T-helper 17 cell (primary cell): ENCODE data around the gene TM9SF2. TPM values are rescaled to one million over a fixed set of nuclear protein-coding genes. Genes with fewer than 3 reads are reported as not detected.

ENCODE experiments used
- ATAC-seq: fragments of 150-1000 bp; cut with Tn5 transposase; 2 replicates; pipeline ENCODE4 v1.10.0; 2021; ENCODE audit warnings: mild to moderate bottlenecking, moderate library complexity
- DNase-seq, 3 donors: peaks; one replicate each; pipeline versions ENCODE4 v3.0.0 to v3.0.0-alpha.2; 2020 to 2021
- H3K9me3 ChIP-seq: one replicate; pipeline ENCODE4 v1.7.0; 2013; ENCODE audit warnings: low read length, mild to moderate bottlenecking; ENCODE audit not compliant: control insufficient read depth, poor library complexity, severe bottlenecking
- H3K27ac Mint-ChIP-seq: one replicate; pipeline ENCODE4 v1.8.0; 2022; ENCODE audit warnings: mild to moderate bottlenecking, moderate library complexity, mixed read lengths
- H3K27me3 Mint-ChIP-seq: one replicate; pipeline ENCODE4 v1.8.0; 2022; ENCODE audit warnings: mixed read lengths
- H3K36me3 Mint-ChIP-seq: one replicate; pipeline ENCODE4 v1.8.0; 2022; ENCODE audit warnings: low read depth, mixed read lengths
- H3K4me1 Mint-ChIP-seq: one replicate; pipeline ENCODE4 v1.8.0; 2022; ENCODE audit warnings: mild to moderate bottlenecking, mixed read lengths
- H3K4me3 Mint-ChIP-seq: one replicate; pipeline ENCODE4 v1.8.0; 2022; ENCODE audit warnings: mild to moderate bottlenecking, moderate library complexity, mixed read lengths
- total RNA-seq, 4 donors: library from RNA in 2 of 4; stranded (reverse) in 2 of 4; gene quantifications; one replicate each; pipeline ENCODE4 v1.2.3 and lab custom pipeline; 2022 to 2026

The TM9SF2 gene
- total RNA-seq, 2 donors from 2014 or later: 42.4 to 50.7 TPM

DNA sequence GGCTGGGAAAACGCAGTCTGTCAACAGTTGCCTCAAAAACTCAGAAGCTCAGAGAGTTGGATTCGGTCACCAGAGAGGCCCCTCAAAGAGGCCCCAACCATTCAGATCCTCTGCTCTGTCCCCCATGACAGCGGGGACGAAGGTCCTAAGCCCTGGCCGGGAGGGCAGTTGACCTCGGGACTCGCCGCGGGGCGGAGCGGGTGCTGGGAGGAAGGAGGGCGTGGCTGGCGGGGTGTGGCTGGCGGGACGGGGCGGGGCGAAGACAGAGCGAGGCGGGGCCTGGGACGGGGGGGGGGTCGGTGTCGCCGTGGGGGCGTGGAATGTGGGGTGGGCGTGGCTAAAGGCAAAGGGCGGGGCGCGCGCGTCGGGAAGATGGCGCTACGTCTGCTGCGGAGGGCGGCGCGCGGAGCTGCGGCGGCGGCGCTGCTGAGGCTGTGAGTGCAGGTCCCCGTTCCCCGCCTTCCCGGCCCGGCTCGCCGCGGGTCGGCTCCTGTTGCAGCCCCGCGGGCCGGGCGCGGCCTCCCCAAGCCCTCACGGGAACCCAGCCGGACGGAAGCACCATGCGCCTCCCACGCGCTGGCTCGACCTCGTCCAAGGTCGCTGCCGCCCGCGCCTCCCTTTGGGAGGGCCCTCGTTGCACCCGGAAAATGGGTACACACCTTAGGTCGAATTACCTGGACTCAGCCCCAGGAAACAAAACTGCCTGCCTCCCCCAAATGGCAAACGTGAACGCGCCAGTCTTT is 105.2 kb downstream of the TM9SF2 start, which contains the start of gene CLYBL:
CLYBL (plus strand) TSS at position 367 of the 743 bp plus-strand sequence.
- peak; percentile 91 for ATAC-seq
- no peaks in the 10 kb centered on the region for H3K27me3 Mint-ChIP-seq
- peaks cover 30% of the 10 kb centered on the region for H3K4me1 Mint-ChIP-seq

DNA sequence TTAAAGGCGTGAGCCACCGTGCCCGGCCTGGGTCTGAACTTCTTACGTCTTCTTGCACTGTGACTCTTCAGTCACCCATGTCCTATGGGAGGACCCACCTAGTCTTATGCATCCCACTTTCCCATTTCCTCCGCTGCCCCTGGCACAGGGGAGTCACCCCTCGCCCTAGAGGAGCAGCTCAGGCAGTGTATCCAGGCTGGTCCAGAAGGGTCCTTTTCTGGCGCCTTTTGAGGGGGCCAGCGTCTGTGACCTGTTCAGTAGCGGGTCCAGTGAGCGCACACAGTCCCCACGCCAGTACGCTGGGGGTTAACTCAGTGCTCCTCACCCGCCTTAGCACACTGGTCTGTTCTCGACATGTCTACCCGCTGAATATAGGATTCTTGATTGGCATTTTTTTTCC is 107.1 kb downstream of the TM9SF2 start:
- Mint-ChIP-seq H3K27ac (peak overlapping the region; percentile 10), H3K4me3 (peak overlapping the region; percentile 63), H3K4me1 (peaks cover 28% of the 10 kb centered on the region), H3K36me3 (no peaks in the 10 kb centered on the region), H3K27me3 (no peaks in the 10 kb centered on the region)
- DNase-seq (no peak), ATAC-seq (no peak)
- H3K9me3 ChIP-seq: no peaks in the 10 kb centered on the region

More for the DNA sequence above, 105.2 kb downstream of the TM9SF2 start, which contains the start of gene CLYBL:
- Mint-ChIP-seq H3K27ac (peak within 1 kb of the TSS; percentile 72), H3K4me3 (peak within 1 kb of the TSS; percentile 86), H3K36me3 (no peaks in the 10 kb centered on the region)
- no peaks in the 10 kb centered on the region for H3K9me3 ChIP-seq
- DNase-seq: peak; percentile 84 to 91 (median 89)

DNA sequence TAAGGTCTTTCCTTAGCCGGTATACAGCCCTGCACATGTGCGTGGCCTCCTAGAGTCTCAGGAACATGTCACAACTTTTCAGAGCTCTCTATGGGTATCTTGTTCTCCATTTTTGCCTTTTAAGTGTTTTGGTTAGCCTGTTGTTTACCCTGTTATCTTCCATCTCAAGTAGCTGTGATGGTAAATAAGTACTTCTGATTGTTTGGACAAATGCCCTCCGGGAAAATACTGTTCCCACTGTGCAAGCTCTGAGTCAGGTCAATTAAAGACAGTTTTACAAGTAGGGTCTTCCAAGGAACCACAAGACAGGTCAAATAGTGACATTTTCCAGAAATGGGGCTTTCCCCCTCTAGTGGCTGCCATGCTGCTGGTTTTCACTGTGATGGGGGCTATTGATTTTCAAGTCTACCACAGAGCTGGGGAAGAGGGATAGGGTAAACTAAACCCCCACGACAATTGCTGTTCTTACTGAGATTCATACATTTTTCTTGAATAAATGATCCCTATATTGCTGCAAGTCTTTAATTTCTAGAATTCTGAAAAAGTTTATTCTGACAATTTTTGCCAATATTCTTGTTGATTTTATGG is 109.5 kb downstream of the TM9SF2 start:
- H3K9me3 ChIP-seq: no peaks in the 10 kb centered on the region
- no peak overlapping the region for H3K27ac Mint-ChIP-seq
- no peaks in the 10 kb centered on the region for H3K27me3 Mint-ChIP-seq
- no peak for ATAC-seq
- H3K4me1 Mint-ChIP-seq: peaks cover 31% of the 10 kb centered on the region
- DNase-seq: no peak
- no peaks in the 10 kb centered on the region for H3K36me3 Mint-ChIP-seq
- no peak overlapping the region for H3K4me3 Mint-ChIP-seq

Other genes starting within 250 kb of the TM9SF2 start
- 10 to 100 TPM; 10.1 to 13.6 TPM for gene GPR18, start 243.1 kb upstream of the TM9SF2 start, total RNA-seq
- 100 to 1,000 TPM; 249 to 322 TPM for gene GPR183, start 194.1 kb upstream of the TM9SF2 start, total RNA-seq
- 10 to 100 TPM; 12.8 to 14.5 TPM for gene CLYBL, start 105.2 kb downstream of the TM9SF2 start, total RNA-seq